Activated naive CD8-positive, alpha-beta T cell treated with anti-CD3 and anti-CD28 coated beads, Interleukin-2, amount 50 U/mL, for 24 hours (primary cell): ENCODE measurements around the gene ADAMTS6.
"Not testable (repeated sequence)": the region's sequence is repeated elsewhere in the genome, so short reads cannot be mapped to it uniquely, and the experiment has no call there.

Source experiments
- ATAC-seq: fragments of 150-1000 bp; cut with Tn5 transposase; one replicate; pipeline ENCODE4 v1.10.0; 2021
- DNase-seq: peaks from one replicate; pipeline ENCODE4 v3.0.0; 2021
- H3K27ac Mint-ChIP-seq: one replicate; pipeline ENCODE4 v1.8.0; 2021; ENCODE audit warnings: mild to moderate bottlenecking, mixed read lengths
- H3K27me3 Mint-ChIP-seq: one replicate; pipeline ENCODE4 v1.8.0; 2021; ENCODE audit warnings: mixed read lengths
- H3K36me3 Mint-ChIP-seq: one replicate; pipeline ENCODE4 v1.8.0; 2021; ENCODE audit warnings: low read depth, mixed read lengths
- H3K4me1 Mint-ChIP-seq: one replicate; pipeline ENCODE4 v1.8.0; 2021; ENCODE audit warnings: mixed read lengths
- H3K4me3 Mint-ChIP-seq: one replicate; pipeline ENCODE4 v1.8.0; 2021; ENCODE audit warnings: mild to moderate bottlenecking, moderate library complexity, mixed read lengths
- H3K9me3 Mint-ChIP-seq: one replicate; pipeline ENCODE4 v1.8.0; 2021; ENCODE audit warnings: mixed read lengths

ADAMTS6 gene

GRCh38 chr5:65359981-65360380 lies 121.7 kb downstream of the ADAMTS6 start:
- Mint-ChIP-seq H3K4me1 (no peaks in the 10 kb centered on the region), H3K36me3 (no peaks in the 10 kb centered on the region), H3K27me3 (no peaks in the 10 kb centered on the region), H3K9me3 (no peaks in the 10 kb centered on the region), H3K4me3 (no peak overlapping the region), H3K27ac (no peak overlapping the region)
- DNase-seq (no peak), ATAC-seq (no peak)

DNA sequence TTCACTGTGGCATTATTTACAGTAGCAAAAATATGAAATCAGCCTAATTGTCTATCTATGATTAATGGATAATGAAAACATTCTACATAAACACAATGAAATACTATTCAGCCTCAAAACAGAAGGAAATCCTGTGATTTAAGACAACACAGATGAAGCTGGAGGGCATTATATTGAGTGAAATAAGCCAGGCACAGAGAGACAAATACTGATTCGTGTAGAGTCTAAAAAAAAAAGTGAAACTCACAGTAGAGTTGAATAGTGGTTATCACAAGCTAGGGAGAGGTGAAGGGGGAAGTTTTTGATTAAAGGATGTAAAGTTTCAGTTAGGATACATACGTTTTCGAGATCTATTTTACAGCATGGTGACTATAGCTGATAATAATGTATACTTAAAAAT lies 122.2 kb downstream of the ADAMTS6 start:
- no peaks in the 10 kb centered on the region for H3K9me3 Mint-ChIP-seq
- H3K27ac Mint-ChIP-seq: no peak overlapping the region
- DNase-seq (no peak), ATAC-seq (no peak)
- no peak overlapping the region for H3K4me3 Mint-ChIP-seq
- no peaks in the 10 kb centered on the region for H3K4me1 Mint-ChIP-seq
- H3K36me3 Mint-ChIP-seq: no peaks in the 10 kb centered on the region
- H3K27me3 Mint-ChIP-seq: no peaks in the 10 kb centered on the region

GRCh38 chr5:65356274-65356673 lies 125.4 kb downstream of the ADAMTS6 start:
- Mint-ChIP-seq H3K4me1 (no peaks in the 10 kb centered on the region), H3K4me3 (no peak overlapping the region), H3K36me3 (no peaks in the 10 kb centered on the region)

GRCh38 chr5:65355301-65355700 lies 126.4 kb downstream of the ADAMTS6 start:
- Mint-ChIP-seq H3K4me1 (no peaks in the 10 kb centered on the region), H3K9me3 (no peaks in the 10 kb centered on the region), H3K36me3 (no peaks in the 10 kb centered on the region), H3K27me3 (no peaks in the 10 kb centered on the region), H3K4me3 (no peak overlapping the region), H3K27ac (no peak overlapping the region)
- DNase-seq (no peak), ATAC-seq (no peak)

More at GRCh38 chr5:65356274-65356673, 125.4 kb downstream of the ADAMTS6 start:
- DNase-seq (no peak), ATAC-seq (no peak)
- Mint-ChIP-seq H3K9me3 (no peaks in the 10 kb centered on the region), H3K27ac (no peak overlapping the region), H3K27me3 (no peaks in the 10 kb centered on the region)

GRCh38 chr5:65341835-65342234 lies 139.9 kb downstream of the ADAMTS6 start:
- no peaks in the 10 kb centered on the region for H3K27me3 Mint-ChIP-seq
- no peak overlapping the region for H3K27ac Mint-ChIP-seq
- peaks cover 43% of the 10 kb centered on the region for H3K9me3 Mint-ChIP-seq
- H3K36me3 Mint-ChIP-seq: peaks cover 11% of the 10 kb centered on the region
- DNase-seq (no peak), ATAC-seq (no peak)
- H3K4me1 Mint-ChIP-seq: no peaks in the 10 kb centered on the region
- H3K4me3 Mint-ChIP-seq: no peak overlapping the region

- H3K4me3 Mint-ChIP-seq: no peak overlapping the region
- H3K9me3 Mint-ChIP-seq: peaks cover 43% of the 10 kb centered on the region
- no peaks in the 10 kb centered on the region for H3K4me1 Mint-ChIP-seq
- H3K27ac Mint-ChIP-seq: no peak overlapping the region
- H3K36me3 Mint-ChIP-seq: peaks cover 11% of the 10 kb centered on the region
- DNase-seq (no peak), ATAC-seq (no peak)
- H3K27me3 Mint-ChIP-seq: no peaks in the 10 kb centered on the region
Observed at GRCh38 chr5:65338606-65339151, 143.0 kb downstream of the ADAMTS6 start.

- no peak for DNase-seq
- no peak for ATAC-seq
- no peak overlapping the region for H3K4me3 Mint-ChIP-seq
Observed at GRCh38 chr5:65334077-65334476, 147.6 kb downstream of the ADAMTS6 start.

GRCh38 chr5:65332591-65332990 lies 149.1 kb downstream of the ADAMTS6 start:
- no peaks in the 10 kb centered on the region for H3K36me3 Mint-ChIP-seq
- H3K4me1 Mint-ChIP-seq: no peaks in the 10 kb centered on the region
- H3K27ac Mint-ChIP-seq: no peak overlapping the region
- H3K9me3 Mint-ChIP-seq: no peaks in the 10 kb centered on the region
- no peak for ATAC-seq
- DNase-seq: no peak
- H3K4me3 Mint-ChIP-seq: no peak overlapping the region
- H3K27me3 Mint-ChIP-seq: no peaks in the 10 kb centered on the region

More at GRCh38 chr5:65334077-65334476, 147.6 kb downstream of the ADAMTS6 start:
- no peaks in the 10 kb centered on the region for H3K4me1 Mint-ChIP-seq
- H3K36me3 Mint-ChIP-seq: no peaks in the 10 kb centered on the region
- H3K27ac Mint-ChIP-seq: no peak overlapping the region
- H3K9me3 Mint-ChIP-seq: peaks cover under 1% of the 10 kb centered on the region
- no peaks in the 10 kb centered on the region for H3K27me3 Mint-ChIP-seq

- Mint-ChIP-seq H3K27me3 (no peaks in the 10 kb centered on the region), H3K9me3 (no peaks in the 10 kb centered on the region), H3K4me3 (no peak overlapping the region), H3K4me1 (no peaks in the 10 kb centered on the region), H3K27ac (no peak overlapping the region), H3K36me3 (no peaks in the 10 kb centered on the region)
- DNase-seq (no peak), ATAC-seq (no peak)
Observed at GRCh38 chr5:65329266-65329665, 152.5 kb downstream of the ADAMTS6 start.

DNA sequence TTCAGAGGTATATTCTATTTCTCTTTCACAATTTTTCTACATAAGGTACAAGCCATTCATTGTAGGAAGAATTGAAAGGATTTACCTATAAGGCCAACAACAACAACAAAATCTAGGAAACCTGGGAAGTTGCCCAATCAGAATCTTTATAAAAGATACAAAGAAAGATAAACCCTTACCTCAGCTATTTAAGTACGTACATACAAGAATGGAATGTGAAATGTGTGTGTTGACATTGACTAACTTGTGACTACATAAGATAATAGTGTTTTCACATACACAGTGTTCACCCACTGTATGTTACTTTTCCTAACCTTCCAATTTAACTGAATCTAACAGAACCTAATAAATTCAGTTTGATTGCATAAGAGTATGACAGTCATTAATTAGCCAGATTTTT lies 154.1 kb downstream of the ADAMTS6 start:
- H3K36me3 Mint-ChIP-seq: no peaks in the 10 kb centered on the region
- no peak for ATAC-seq
- no peak for DNase-seq
- H3K4me3 Mint-ChIP-seq: no peak overlapping the region
- H3K9me3 Mint-ChIP-seq: peaks cover 1% of the 10 kb centered on the region
- no peaks in the 10 kb centered on the region for H3K27me3 Mint-ChIP-seq
- no peaks in the 10 kb centered on the region for H3K4me1 Mint-ChIP-seq
- no peak overlapping the region for H3K27ac Mint-ChIP-seq

DNA sequence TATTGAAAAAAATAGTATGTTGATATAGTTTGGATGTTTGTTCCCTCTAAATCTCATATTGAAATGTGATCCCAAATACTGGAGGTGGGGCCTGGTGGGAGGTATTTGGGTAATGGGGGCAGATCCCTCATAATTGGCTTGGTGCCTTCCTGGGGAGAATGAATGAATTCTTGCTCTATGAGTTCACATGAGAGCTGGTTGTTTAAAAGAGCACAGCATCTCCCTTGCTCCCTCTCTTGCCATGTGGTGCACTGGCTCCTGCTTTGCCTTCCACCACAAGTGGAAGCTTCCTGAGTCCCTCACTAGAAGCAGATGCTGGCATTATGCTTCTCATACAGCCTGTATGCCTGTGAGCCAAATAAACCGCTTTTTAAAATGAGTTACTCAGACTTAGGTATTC lies 154.8 kb downstream of the ADAMTS6 start:
- Mint-ChIP-seq H3K27ac (no peak overlapping the region), H3K4me3 (no peak overlapping the region), H3K27me3 (no peaks in the 10 kb centered on the region), H3K36me3 (no peaks in the 10 kb centered on the region), H3K9me3 (peaks cover 8% of the 10 kb centered on the region), H3K4me1 (no peaks in the 10 kb centered on the region)
- DNase-seq (no peak), ATAC-seq (no peak)

DNA sequence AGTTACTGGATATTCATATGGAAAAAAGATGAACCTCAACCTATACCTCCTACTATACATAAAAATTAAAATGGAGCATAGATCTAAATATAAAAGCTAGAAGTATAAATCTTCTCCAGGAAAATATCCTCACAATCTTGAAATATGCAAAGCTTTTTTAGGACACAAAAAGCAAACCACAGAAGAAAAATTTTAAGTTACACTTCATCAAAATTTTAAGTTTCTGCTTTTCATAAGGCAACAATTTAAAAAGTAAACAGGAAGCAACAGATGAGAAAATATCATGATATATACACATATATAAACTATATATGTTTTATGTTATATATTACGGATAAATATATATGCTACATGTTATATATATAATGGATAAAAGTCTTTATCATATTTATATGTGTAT lies 157.5 kb downstream of the ADAMTS6 start:
- Mint-ChIP-seq H3K4me3 (no peak overlapping the region), H3K27ac (no peak overlapping the region), H3K4me1 (no peaks in the 10 kb centered on the region), H3K9me3 (peaks cover 9% of the 10 kb centered on the region), H3K27me3 (no peaks in the 10 kb centered on the region), H3K36me3 (no peaks in the 10 kb centered on the region)
- no peak for ATAC-seq
- DNase-seq: no peak

DNA sequence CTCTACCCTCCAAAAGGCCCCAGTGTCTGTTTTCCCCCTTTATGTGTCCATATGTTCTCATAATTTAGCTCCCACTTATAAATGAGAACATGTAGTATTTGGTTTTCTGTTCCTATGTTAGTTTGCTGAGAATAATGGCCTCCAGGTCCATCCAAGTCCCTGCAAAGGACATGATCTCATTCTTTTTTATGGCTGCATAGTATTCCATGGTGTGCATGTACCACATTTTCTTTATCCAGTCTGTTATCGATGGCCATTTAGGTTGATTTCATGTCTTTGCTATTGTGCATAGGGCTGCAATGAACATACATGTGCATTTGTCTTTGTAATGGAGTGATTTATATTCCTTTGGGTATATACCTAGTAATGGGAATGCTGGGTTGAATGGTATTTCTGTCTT lies 161.0 kb downstream of the ADAMTS6 start:
- not testable (repeated sequence) for H3K36me3 Mint-ChIP-seq, ATAC-seq, H3K4me3 Mint-ChIP-seq, H3K4me1 Mint-ChIP-seq, H3K27me3 Mint-ChIP-seq, H3K27ac Mint-ChIP-seq, H3K9me3 Mint-ChIP-seq, DNase-seq

GRCh38 chr5:65320250-65320649 lies 161.5 kb downstream of the ADAMTS6 start:
- Mint-ChIP-seq H3K36me3 (no peaks in the 10 kb centered on the region), H3K4me3 (no peak overlapping the region), H3K27ac (no peak overlapping the region), H3K4me1 (no peaks in the 10 kb centered on the region), H3K9me3 (peaks cover 9% of the 10 kb centered on the region), H3K27me3 (no peaks in the 10 kb centered on the region)
- no peak for ATAC-seq
- DNase-seq: no peak

GRCh38 chr5:65307931-65308330 lies 173.8 kb downstream of the ADAMTS6 start:
- Mint-ChIP-seq H3K27ac (no peak overlapping the region), H3K36me3 (no peaks in the 10 kb centered on the region), H3K27me3 (no peaks in the 10 kb centered on the region), H3K9me3 (no peaks in the 10 kb centered on the region), H3K4me3 (no peak overlapping the region), H3K4me1 (no peaks in the 10 kb centered on the region)
- ATAC-seq (no peak), DNase-seq (no peak)

DNA sequence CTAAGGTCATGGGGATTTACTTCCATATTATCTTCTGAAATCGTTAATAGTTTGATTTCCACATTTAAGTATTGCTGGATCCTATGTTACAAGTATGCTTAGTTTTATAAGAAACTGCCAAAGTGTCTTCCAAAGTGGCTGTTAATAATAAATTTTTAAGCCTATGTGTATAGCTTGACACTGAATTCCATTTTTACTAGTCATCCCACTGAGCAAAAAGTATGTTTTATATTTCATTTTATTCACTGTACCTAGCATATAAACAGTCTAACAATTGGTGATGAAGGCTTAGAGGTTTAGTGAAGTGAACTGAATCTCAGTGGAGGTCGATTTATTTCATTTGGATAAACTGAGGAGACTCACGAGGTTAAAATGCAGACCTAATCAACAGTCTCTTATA lies 174.6 kb downstream of the ADAMTS6 start:
- Mint-ChIP-seq H3K27me3 (no peaks in the 10 kb centered on the region), H3K4me1 (no peaks in the 10 kb centered on the region), H3K36me3 (no peaks in the 10 kb centered on the region), H3K9me3 (no peaks in the 10 kb centered on the region), H3K4me3 (no peak overlapping the region), H3K27ac (no peak overlapping the region)
- ATAC-seq (no peak), DNase-seq (no peak)
